Endothelial cell of umbilical vein (primary cell): ENCODE measurements around the gene LRIG1. TPM values are rescaled to one million over a fixed set of nuclear protein-coding genes. Genes with fewer than 3 reads are reported as not detected.

Experiments used
- BruUV-seq: library from RNA; stranded (reverse); fragments of 400-500 nt; replicated peaks from 2 replicates; lab custom pipeline; 2021; lab: Mats Ljungman, UMichigan
- CTCF ChIA-PET: fragments of 300-600, 350-600 bp; sonication (Branson Sonifier 250); formaldehyde crosslinking; loops from one replicate; lab custom pipeline; 2021; ENCODE audit warnings: antibody characterized with exemption, inconsistent platforms; lab: Charles Lee
- POLR2A ChIA-PET: fragments of 300-600, 350-600 bp; sonication (Branson Sonifier 250); formaldehyde crosslinking; loops from one replicate; lab custom pipeline; 2021; ENCODE audit warnings: antibody characterized with exemption, inconsistent platforms; lab: Charles Lee
- DNase-seq: peaks from one replicate; pipeline ENCODE4 v3.0.0-alpha.2; 2011; ENCODE audit warnings: low read depth, low spot score
- FAIRE-seq: peaks from 2 replicates; lab custom pipeline; 2011; peaks lifted over from hg19 to GRCh38; lab: Jason Lieb, UNC
- H2AFZ ChIP-seq: 2 replicates; pipeline ENCODE4 v1.6.0; 2012; ENCODE audit warnings: low read depth, low read length, control low read depth, inconsistent platforms
- H3K27ac ChIP-seq: 2 replicates; pipeline ENCODE4 v1.5.1; 2011; ENCODE audit warnings: low read depth, mild to moderate bottlenecking, control low read depth, low read length, moderate library complexity; ENCODE audit not compliant: insufficient read depth
- H3K27me3 ChIP-seq, 2 experiments: 2 replicates each; pipeline versions ENCODE4 v1.6.0 to v1.6.1; 2011; ENCODE audit warnings: low read length in 2 of 2, mixed read lengths in 1 of 2; ENCODE audit not compliant: control insufficient read depth in 2 of 2, insufficient read depth in 2 of 2
- H3K36me3 ChIP-seq, 2 experiments: 2 replicates in 1 of 2; 3 replicates in 1 of 2; pipeline ENCODE4 v1.5.1; 2011; ENCODE audit warnings: low read length in 2 of 2, mild to moderate bottlenecking in 1 of 2, moderate library complexity in 1 of 2; ENCODE audit not compliant: control insufficient read depth in 2 of 2, insufficient read depth in 2 of 2; ENCODE audit errors: extremely low read depth in 1 of 2
- H3K4me1 ChIP-seq: 3 replicates; pipeline ENCODE4 v1.5.1; 2011; ENCODE audit warnings: mild to moderate bottlenecking, low read length; ENCODE audit not compliant: control insufficient read depth, insufficient read depth; ENCODE audit errors: extremely low read depth
- H3K4me2 ChIP-seq: 2 replicates; pipeline ENCODE4 v1.6.1; 2011; ENCODE audit warnings: low read length, control low read depth, mixed read lengths; ENCODE audit not compliant: insufficient read depth
- H3K4me3 ChIP-seq, 3 experiments: fragments of 200-600 bp in 1 of 3; sonication (generic), shearing (Covaris generic) in 1 of 3; replicated peaks in 1 of 3; 2 replicates each; pipeline ENCODE4 v1.5.1; 2011 to 2016; ENCODE audit warnings: control low read depth in 3 of 3, low read length in 3 of 3, mild to moderate bottlenecking in 2 of 3, inconsistent platforms in 1 of 3, low read depth in 1 of 3, moderate library complexity in 1 of 3; ENCODE audit not compliant: insufficient read depth in 1 of 3
- H3K79me2 ChIP-seq: 2 replicates; pipeline ENCODE4 v1.6.0; 2012; ENCODE audit warnings: low read length, inconsistent platforms; ENCODE audit not compliant: control insufficient read depth, insufficient read depth
- H3K9ac ChIP-seq: replicated peaks from 2 replicates; pipeline ENCODE3; 2011; ENCODE audit warnings: low read length, control low read depth; ENCODE audit not compliant: insufficient read depth; ENCODE audit errors: extremely low read depth
- H3K9me1 ChIP-seq: replicated peaks from 3 replicates; pipeline ENCODE4 v1.6.0; 2011; ENCODE audit warnings: mild to moderate bottlenecking, low read length; ENCODE audit not compliant: control insufficient read depth, insufficient read depth; ENCODE audit errors: extremely low read depth
- H3K9me3 ChIP-seq: replicated peaks from 2 replicates; pipeline ENCODE4 v1.5.1; 2012; ENCODE audit warnings: low read length, inconsistent platforms; ENCODE audit not compliant: control insufficient read depth, insufficient read depth
- H4K20me1 ChIP-seq: replicated peaks from 2 replicates; pipeline ENCODE3; 2011; ENCODE audit warnings: mild to moderate bottlenecking, low read length; ENCODE audit not compliant: control insufficient read depth, insufficient read depth; ENCODE audit errors: extremely low read depth
- CTCF ChIP-seq, 2 donors: IDR thresholded peaks; 1 replicate in 1 of 2; 2 replicates in 1 of 2; pipeline ENCODE4 v1.5.1; 2011; ENCODE audit warnings: low read length in 2 of 2, mild to moderate bottlenecking in 2 of 2, moderate library complexity in 2 of 2, control low read depth in 1 of 2, inconsistent platforms in 1 of 2, low read depth in 1 of 2; ENCODE audit not compliant: insufficient read depth in 1 of 2; ENCODE audit errors: extremely low read depth in 1 of 2
- EZH2 ChIP-seq: IDR thresholded peaks from 2 replicates; pipeline ENCODE4 v1.6.1; 2012; ENCODE audit warnings: borderline replicate concordance, low read depth, mild to moderate bottlenecking, moderate library complexity, low read length, inconsistent platforms; ENCODE audit not compliant: severe bottlenecking
- FOS ChIP-seq: IDR thresholded peaks from 2 replicates; pipeline ENCODE4 v1.6.1; 2011; ENCODE audit warnings: mild to moderate bottlenecking, low read length, moderate library complexity, borderline replicate concordance; ENCODE audit not compliant: insufficient read depth
- GATA2 ChIP-seq: IDR thresholded peaks from 2 replicates; pipeline ENCODE4 v1.7.0; 2011; ENCODE audit warnings: low read depth, mild to moderate bottlenecking, moderate library complexity, mixed read lengths, low read length; ENCODE audit not compliant: insufficient read length, insufficient read depth
- JUN ChIP-seq: IDR thresholded peaks from 2 replicates; pipeline ENCODE4 v1.6.1; 2011; ENCODE audit warnings: borderline replicate concordance, low read depth; ENCODE audit not compliant: insufficient read length, insufficient read depth
- MYC ChIP-seq: IDR thresholded peaks from one replicate; pipeline ENCODE4 v1.6.1; 2011; ENCODE audit warnings: mild to moderate bottlenecking, low read depth, low read length
- POLR2A ChIP-seq: IDR thresholded peaks from 2 replicates; pipeline ENCODE4 v1.6.1; 2012; ENCODE audit warnings: low read depth, mild to moderate bottlenecking, control low read depth, low read length
- POLR2AphosphoS5 ChIP-seq: IDR thresholded peaks from 2 replicates; pipeline ENCODE4 v1.6.1; 2012; ENCODE audit warnings: low read depth, mild to moderate bottlenecking, control low read depth, low read length, moderate library complexity; ENCODE audit not compliant: insufficient read depth
- dilution Hi-C: fragments of 300-500 bp; cut with MboI; formaldehyde crosslinking; loops from one replicate; pipeline ENCODE4 v1.15.0; 2019; ENCODE audit warnings: low sequenced_read_pairs; ENCODE audit not compliant: extremely low pct_ligation_motif_present
- intact Hi-C: fragments of 100-400 bp; cut with micrococcal nuclease; formaldehyde crosslinking; loops from one replicate; pipeline ENCODE4 v1.10.0; 2022
- polyA plus RNA-seq, 4 experiments: library from polyadenylated mRNA; depleted of rRNA in 3 of 4; stranded (reverse) in 3 of 4; unstranded in 1 of 4; fragments of >200 nt; gene quantifications; 2 replicates each; pipeline versions ENCODE4 v1.2.1 to v1.2.3, GENCODE V29; 2011 to 2012; ENCODE audit warnings: missing spikeins in 1 of 4
- total RNA-seq: library from RNA; stranded (reverse); gene quantifications from 2 replicates; pipeline ENCODE4 v1.2.3, GENCODE V29; 2021

The LRIG1 gene
- total and polyA plus RNA-seq, 2 donors (not counting 3 experiments of a cell fraction or from before 2014, with no cell fraction given), result 50.3 to 52.2 TPM

- no TSS peak for BruUV-seq
- no peak overlapping the region for H3K4me3 ChIP-seq
- TF ChIP-seq GATA2 (no peak), CTCF (IDR thresholded peaks at IDR 0.05; ENCODE audit: extremely low read depth in 1 of 2, insufficient read depth in 1 of 2, low read depth in 1 of 2, low read length in 2 of 2) (no peak), FOS (no peak), MYC (no peak), POLR2A (no peak), POLR2AphosphoS5 (no peak), JUN (no peak), EZH2 (no peak)
- intact Hi-C loops, result no loop called here
- peaks cover 0 to 2% of the 10 kb centered on the region in 2 experiments for H3K36me3 ChIP-seq
- H3K4me2 ChIP-seq, result no peak overlapping the region
- H3K9me3 ChIP-seq, result no peaks in the 10 kb centered on the region
- no peak overlapping the region for H2AFZ ChIP-seq
- dilution Hi-C loops, result no loop called here
- no peak overlapping the region for H3K9ac ChIP-seq
- FAIRE-seq, result no peak
- H4K20me1 ChIP-seq, result no peaks in the 10 kb centered on the region
- no peaks in the 10 kb centered on the region for H3K9me1 ChIP-seq
- H3K27ac ChIP-seq, result no peak overlapping the region
- H3K79me2 ChIP-seq, result no peaks in the 10 kb centered on the region
- POLR2A ChIA-PET, result no interaction called here
- H3K27me3 ChIP-seq, result no peaks in the 10 kb centered on the region
- CTCF ChIA-PET, result interaction anchor here (1.8 to 2.6 kb wide), 2 partner anchors 10 to 91 kb away, joined by 4 to 20 read pairs; no protein-coding TSS in a partner anchor
- no peaks in the 10 kb centered on the region for H3K4me1 ChIP-seq
- no peak for DNase-seq
Measured at GRCh38 chr3:66367979-66368378, 132.8 kb downstream of the LRIG1 start.
